Measurements from ENCODE around the gene PTPRS. TPM values are rescaled to one million over a fixed set of nuclear protein-coding genes. Genes with fewer than 3 reads are reported as not detected.
A peak's percentile ranks its signal among the peaks of the same experiment; 100 is the strongest.

PTPRS gene
- polyA plus RNA-seq, 1 donor from 2014 or later = 0.86 TPM

- Mint-ChIP-seq H3K27me3 (peaks cover 9% of the 10 kb centered on the region), H3K4me1 (peaks cover 4 to 7% (median 5%) of the 10 kb centered on the region in 3 donors), H3K9me3 (peaks cover 0 to 7% (median 0%) of the 10 kb centered on the region in 3 donors), H3K4me3 (no peak overlapping the region), H3K27ac (peak overlapping the region in 2 of 3 donors; percentile 35 to 82), H3K36me3 (peaks cover 2% of the 10 kb centered on the region)
Observed at GRCh38 chr19:5296457-5297271, 43.9 kb downstream of the PTPRS start.

- Mint-ChIP-seq H3K4me3 (peak overlapping the region in 1 of 4 donors; percentile 32), H3K27me3 (peaks cover 9% of the 10 kb centered on the region), H3K9me3 (peaks cover 0 to 7% (median 0%) of the 10 kb centered on the region in 3 donors), H3K4me1 (peaks cover 6 to 8% (median 7%) of the 10 kb centered on the region in 3 donors), H3K36me3 (peaks cover 2% of the 10 kb centered on the region), H3K27ac (peak overlapping the region in 1 of 3 donors; percentile 35)
Observed at GRCh38 chr19:5296021-5296420, 44.6 kb downstream of the PTPRS start.

- Mint-ChIP-seq H3K4me3 (peak overlapping the region in 3 of 4 donors; percentile 48 to 72 (median 61)), H3K9me3 (peaks cover 0 to 7% (median 0%) of the 10 kb centered on the region in 3 donors), H3K27me3 (peaks cover 9% of the 10 kb centered on the region), H3K4me1 (peaks cover 6 to 9% (median 8%) of the 10 kb centered on the region in 3 donors), H3K27ac (peak overlapping the region in 2 of 3 donors; percentile 23 to 44), H3K36me3 (peaks cover 2% of the 10 kb centered on the region)
Observed at GRCh38 chr19:5294403-5295160, 46.0 kb downstream of the PTPRS start.

GRCh38 chr19:5293612-5294378 lies 46.8 kb downstream of the PTPRS start:
- Mint-ChIP-seq H3K9me3 (peaks cover 0 to 1% (median 0%) of the 10 kb centered on the region in 3 donors), H3K4me1 (peaks cover 6 to 12% (median 8%) of the 10 kb centered on the region in 3 donors), H3K36me3 (peaks cover 2% of the 10 kb centered on the region), H3K27ac (peak overlapping the region in 1 of 3 donors; percentile 76), H3K4me3 (peak overlapping the region; percentile 61 to 82 (median 71)), H3K27me3 (peaks cover 6% of the 10 kb centered on the region)

- peaks cover 8% of the 10 kb centered on the region for H3K27me3 Mint-ChIP-seq
- H3K4me1 Mint-ChIP-seq = peaks cover 9 to 12% (median 11%) of the 10 kb centered on the region in 3 donors
- H3K36me3 Mint-ChIP-seq = peaks cover 2% of the 10 kb centered on the region
- peak overlapping the region in 1 of 3 donors; percentile 76 for H3K27ac Mint-ChIP-seq
- peaks cover 0 to 1% (median 0%) of the 10 kb centered on the region in 3 donors for H3K9me3 Mint-ChIP-seq
- peak overlapping the region in 3 of 4 donors; percentile 57 to 91 (median 70) for H3K4me3 Mint-ChIP-seq
Observed at GRCh38 chr19:5292822-5293611, 47.6 kb downstream of the PTPRS start.

- Mint-ChIP-seq H3K4me1 (peaks cover 12 to 17% (median 16%) of the 10 kb centered on the region in 3 donors), H3K27me3 (peaks cover 8% of the 10 kb centered on the region), H3K4me3 (peak overlapping the region in 3 of 4 donors; percentile 61 to 91 (median 84)), H3K9me3 (peaks cover 0 to 2% (median 0%) of the 10 kb centered on the region in 3 donors), H3K27ac (no peak overlapping the region), H3K36me3 (peaks cover 2% of the 10 kb centered on the region)
Observed at GRCh38 chr19:5292453-5292821, 48.2 kb downstream of the PTPRS start.

GRCh38 chr19:5291588-5292193 lies 48.9 kb downstream of the PTPRS start:
- peaks cover 11% of the 10 kb centered on the region for H3K27me3 Mint-ChIP-seq
- peaks cover 18 to 24% (median 22%) of the 10 kb centered on the region in 3 donors for H3K4me1 Mint-ChIP-seq
- peak overlapping the region; percentile 48 to 91 (median 72) for H3K4me3 Mint-ChIP-seq
- H3K36me3 Mint-ChIP-seq = peaks cover 2% of the 10 kb centered on the region
- H3K9me3 Mint-ChIP-seq = peaks cover 0 to 3% (median 0%) of the 10 kb centered on the region in 3 donors
- peak overlapping the region in 1 of 3 donors; percentile 77 for H3K27ac Mint-ChIP-seq

Other genes starting within 250 kb of the PTPRS start
- not detected for gene ZNRF4, start 114.6 kb upstream of the PTPRS start, polyA plus RNA-seq
- gene TINCR, start 227.1 kb upstream of the PTPRS start, polyA plus RNA-seq = not detected